D721Med (cell line): ENCODE measurements around the gene RNU6-7.

Experiments used
- DNase-seq: peaks from one replicate; pipeline ENCODE4 v3.0.0; 2011; ENCODE audit warnings: low spot score; ENCODE audit not compliant: insufficient read length
- FAIRE-seq: peaks from 2 replicates; lab custom pipeline; 2011; peaks lifted over from hg19 to GRCh38; lab: Jason Lieb, UNC
- CTCF ChIP-seq: IDR thresholded peaks from 2 replicates; pipeline ENCODE4 v1.5.1; 2012; ENCODE audit warnings: mild to moderate bottlenecking, control low read depth; ENCODE audit not compliant: insufficient read depth; ENCODE audit errors: missing control alignments

The RNU6-7 gene

GRCh38 chr14:32197919-32198318 is 3.9 kb upstream of the RNU6-7 start:
- TF ChIP-seq CTCF = no peak
- FAIRE-seq (no peak), DNase-seq (no peak)

- no peak for TF ChIP-seq CTCF
- no peak for FAIRE-seq
- no peak for DNase-seq
Measured at GRCh38 chr14:32200368-32201192, 1.3 kb upstream of the RNU6-7 start.

DNA sequence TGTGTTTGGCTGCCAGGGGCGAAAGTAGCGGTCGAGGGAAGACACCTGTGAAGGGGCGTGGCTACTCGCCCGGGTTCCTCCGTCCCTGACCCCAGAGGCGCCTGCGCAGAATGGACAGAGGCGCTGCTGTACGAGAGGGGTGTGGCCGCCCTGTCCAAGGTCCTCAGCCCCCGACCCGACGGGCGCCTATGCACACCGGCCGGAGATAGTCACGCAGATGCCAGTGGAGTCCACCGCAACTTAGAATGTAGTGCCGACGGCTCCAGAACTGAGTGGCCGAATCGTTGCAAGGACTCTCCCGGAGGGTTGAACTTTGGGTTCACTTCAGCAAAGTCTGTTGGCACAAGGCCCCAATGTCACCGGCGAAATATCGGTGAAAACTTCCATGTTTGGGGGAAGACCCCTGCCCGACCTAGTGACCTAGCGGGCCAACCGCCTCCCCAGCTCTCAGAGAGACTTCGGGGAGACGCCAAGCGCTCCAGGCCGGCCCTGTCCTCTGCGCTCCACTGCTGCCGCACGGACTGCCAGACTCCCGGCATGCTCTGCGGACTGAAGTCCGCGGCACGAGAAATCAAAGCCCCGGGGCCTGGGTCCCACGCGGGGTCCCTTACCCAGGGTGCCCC is 541 bp upstream of the RNU6-7 start:
- no peak for TF ChIP-seq CTCF
- no peak for DNase-seq
- FAIRE-seq = no peak

- no peak for TF ChIP-seq CTCF
- FAIRE-seq (no peak), DNase-seq (no peak)
Measured at GRCh38 chr14:32202491-32202997, 699 bp downstream of the RNU6-7 start.

DNA sequence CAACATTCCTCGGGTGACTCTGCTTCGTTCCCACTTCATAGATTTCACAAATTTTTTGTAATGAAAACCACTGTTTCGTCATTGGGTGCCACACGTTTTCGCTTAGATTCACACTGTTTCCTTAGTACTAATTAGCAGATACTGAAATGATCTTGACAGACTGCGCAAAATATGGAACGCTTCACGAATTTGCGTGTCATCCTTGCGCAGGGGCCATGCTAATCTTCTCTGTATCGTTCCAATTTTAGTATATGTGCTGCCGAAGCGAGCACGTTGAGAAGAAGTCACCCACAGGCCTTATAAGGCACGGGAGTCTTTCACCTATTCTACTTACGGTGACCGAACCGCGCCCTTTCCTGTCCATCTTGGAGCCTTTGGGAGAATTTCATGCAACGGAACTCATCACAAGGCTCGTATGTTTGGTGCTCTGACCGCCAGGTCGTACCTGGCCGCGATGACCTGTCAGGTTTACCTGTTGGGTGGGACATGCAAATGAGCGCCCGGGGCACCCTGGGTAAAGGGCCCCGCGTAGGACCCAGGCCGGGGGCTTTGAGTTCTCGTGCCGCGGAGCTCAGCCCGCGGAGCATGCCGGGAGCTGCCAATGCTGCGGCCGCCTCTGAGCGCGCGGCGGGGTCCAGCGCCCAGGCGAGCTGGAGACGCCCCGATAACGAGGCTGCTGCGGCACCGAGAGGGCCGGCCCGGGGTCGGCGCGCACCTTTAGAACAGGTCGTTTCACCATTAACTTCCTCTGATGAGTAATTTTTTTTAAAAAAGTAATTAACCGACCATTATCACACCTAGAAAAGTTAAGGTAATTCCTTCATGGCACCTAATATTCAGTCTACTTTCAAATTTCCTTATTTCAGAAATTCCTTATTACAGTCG is 1.4 kb downstream of the RNU6-7 start, which contains the start of gene RNU6-8:
RNU6-8 (minus strand) TSS at position 272 of the 885 bp plus-strand sequence.
- TF ChIP-seq CTCF = no peak
- no peak for DNase-seq
- FAIRE-seq = no peak

DNA sequence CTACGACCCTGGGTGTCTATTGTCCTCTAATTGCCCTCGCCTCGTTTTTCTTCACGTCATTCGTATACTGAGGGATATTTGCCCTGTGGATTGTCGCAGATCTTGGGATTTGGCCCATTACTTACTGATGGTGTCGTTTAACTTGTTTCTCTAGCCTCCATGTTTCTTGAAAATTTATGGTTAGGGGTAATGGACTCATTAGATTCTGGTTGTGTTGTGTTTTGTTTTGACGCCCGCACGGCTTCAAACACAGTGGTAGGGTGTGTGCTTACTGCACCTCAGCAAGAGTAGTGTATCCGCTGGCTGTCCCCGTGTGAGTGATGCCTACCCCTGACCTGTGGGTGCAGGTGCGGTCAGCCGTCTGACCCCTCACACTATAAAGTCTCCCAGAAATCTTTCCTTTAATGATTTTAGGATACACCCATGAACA is 2.1 kb downstream of the RNU6-7 start:
- no peak for TF ChIP-seq CTCF
- DNase-seq (no peak), FAIRE-seq (no peak)
